Mesenchymal stem cell (in vitro differentiated cells and primary cell): Measurements from ENCODE around the gene AKT3.
"Not testable (repeated sequence)": the region's sequence is repeated elsewhere in the genome, so short reads cannot be mapped to it uniquely, and the experiment has no call there.

Experiments
- DNase-seq: peaks from one replicate; pipeline ENCODE4 v3.0.0-alpha.2; 2013
- H2AFZ ChIP-seq: one replicate; pipeline ENCODE4 v1.6.1; 2013; ENCODE audit warnings: low read depth, mild to moderate bottlenecking, control low read depth, inconsistent platforms, low read length, moderate library complexity
- H2AK5ac ChIP-seq: 2 replicates; pipeline ENCODE4 v1.6.1; 2013; ENCODE audit warnings: low read length, moderate library complexity, mild to moderate bottlenecking, inconsistent platforms; ENCODE audit not compliant: severe bottlenecking
- H2BK120ac ChIP-seq: one replicate; pipeline ENCODE4 v1.6.1; 2013; ENCODE audit warnings: low read depth, mild to moderate bottlenecking, inconsistent platforms, low read length, moderate library complexity
- H2BK12ac ChIP-seq, 2 experiments: one replicate each; pipeline ENCODE4 v1.6.1; 2013; ENCODE audit warnings: inconsistent platforms in 2 of 2, low read length in 2 of 2, mild to moderate bottlenecking in 2 of 2, moderate library complexity in 2 of 2, control low read depth in 1 of 2
- H2BK15ac ChIP-seq: one replicate; pipeline ENCODE4 v1.6.1; 2013; ENCODE audit warnings: mild to moderate bottlenecking, low read depth, inconsistent platforms; ENCODE audit not compliant: poor library complexity, severe bottlenecking
- H2BK5ac ChIP-seq: 2 replicates; pipeline ENCODE4 v1.6.1; 2013; ENCODE audit warnings: low read depth, mild to moderate bottlenecking, low read length, control low read depth, inconsistent platforms; ENCODE audit not compliant: poor library complexity, severe bottlenecking
- H3K14ac ChIP-seq, 2 experiments: one replicate each; pipeline ENCODE4 v1.6.1; 2013; ENCODE audit warnings: inconsistent platforms in 2 of 2, low read length in 2 of 2, control low read depth in 1 of 2, mild to moderate bottlenecking in 1 of 2, moderate library complexity in 1 of 2
- H3K18ac ChIP-seq, 2 experiments: one replicate each; pipeline ENCODE4 v1.6.1; 2013; ENCODE audit warnings: inconsistent platforms in 2 of 2, low read length in 2 of 2, control low read depth in 1 of 2, low read depth in 1 of 2, mild to moderate bottlenecking in 1 of 2
- H3K23ac ChIP-seq, 2 experiments: one replicate each; pipeline ENCODE4 v1.6.1; 2013; ENCODE audit warnings: inconsistent platforms in 2 of 2, low read length in 2 of 2, mild to moderate bottlenecking in 2 of 2, moderate library complexity in 2 of 2, control low read depth in 1 of 2
- H3K27ac ChIP-seq: 2 replicates; pipeline ENCODE4 v1.5.1; 2013; ENCODE audit warnings: mild to moderate bottlenecking, moderate library complexity, low read length, control low read depth, inconsistent platforms; ENCODE audit not compliant: poor library complexity, severe bottlenecking
- H3K27me3 ChIP-seq, 2 experiments: 2 replicates each; pipeline versions ENCODE4 v1.6.1 to v1.7.0; 2013; ENCODE audit warnings: low read length in 2 of 2, mild to moderate bottlenecking in 2 of 2, moderate library complexity in 2 of 2, control low read depth in 1 of 2, inconsistent platforms in 1 of 2; ENCODE audit not compliant: control insufficient read depth in 1 of 2, insufficient read depth in 1 of 2
- H3K36me3 ChIP-seq, 2 experiments: 2 replicates each; pipeline versions ENCODE4 v1.6.1 to v1.7.0; 2013; ENCODE audit warnings: low read length in 2 of 2, control low read depth in 1 of 2, inconsistent platforms in 1 of 2, low read depth in 1 of 2, mild to moderate bottlenecking in 1 of 2; ENCODE audit not compliant: insufficient read depth in 2 of 2, control insufficient read depth in 1 of 2
- H3K4ac ChIP-seq, 2 experiments: one replicate each; pipeline ENCODE4 v1.6.1; 2013; ENCODE audit warnings: inconsistent platforms in 2 of 2, low read length in 2 of 2, mild to moderate bottlenecking in 2 of 2, moderate library complexity in 2 of 2, control low read depth in 1 of 2, low read depth in 1 of 2
- H3K4me1 ChIP-seq: 2 replicates; pipeline ENCODE4 v1.6.1; 2013; ENCODE audit warnings: low read depth, low read length, control low read depth; ENCODE audit not compliant: control insufficient read depth, insufficient read depth
- H3K4me2 ChIP-seq: 2 replicates; pipeline ENCODE4 v1.6.1; 2013; ENCODE audit warnings: low read length, mild to moderate bottlenecking, inconsistent platforms; ENCODE audit not compliant: poor library complexity, severe bottlenecking
- H3K4me3 ChIP-seq, 2 experiments: 2 replicates each; pipeline versions ENCODE4 v1.5.1 to v1.7.0; 2013; ENCODE audit warnings: low read length in 2 of 2, mild to moderate bottlenecking in 2 of 2, control low read depth in 1 of 2, low read depth in 1 of 2; ENCODE audit not compliant: insufficient read depth in 1 of 2
- H3K79me1 ChIP-seq: replicated peaks from 2 replicates; pipeline ENCODE4 v1.6.1; 2013; ENCODE audit warnings: mild to moderate bottlenecking, control low read depth, low read length, inconsistent platforms; ENCODE audit not compliant: poor library complexity, severe bottlenecking
- H3K9ac ChIP-seq: 2 replicates; pipeline ENCODE4 v1.7.0; 2013; ENCODE audit warnings: mild to moderate bottlenecking, low read length, moderate library complexity
- H3K9me3 ChIP-seq: 2 replicates; pipeline ENCODE4 v1.7.0; 2013; ENCODE audit warnings: mild to moderate bottlenecking, low read length; ENCODE audit not compliant: control insufficient read depth
- H4K8ac ChIP-seq: one replicate; pipeline ENCODE4 v1.6.1; 2013; ENCODE audit warnings: inconsistent platforms, mild to moderate bottlenecking, low read length, moderate library complexity
- H4K91ac ChIP-seq: one replicate; pipeline ENCODE4 v1.6.1; 2013; ENCODE audit warnings: mild to moderate bottlenecking, low read length, inconsistent platforms
- WGBS: methylation state at CpG from one replicate; pipeline ENCODE4 v1.1.7; 2013; ENCODE audit warnings: mixed read lengths; 5-methylcytosine and 5-hydroxymethylcytosine counted together

The AKT3 gene

GRCh38 chr1:243596431-243597062 is 253.5 kb downstream of the AKT3 start:
- H2BK5ac ChIP-seq: no peak overlapping the region
- H3K14ac ChIP-seq: no peak overlapping the region
- peaks cover 4% of the 10 kb centered on the region for H3K9me3 ChIP-seq
- no peak overlapping the region for H2BK120ac ChIP-seq
- no peak overlapping the region for H2AFZ ChIP-seq
- peaks cover 6% of the 10 kb centered on the region for H3K79me1 ChIP-seq
- no peak overlapping the region for H2BK12ac ChIP-seq
- H3K4me3 ChIP-seq: no peak overlapping the region
- H4K91ac ChIP-seq: no peak overlapping the region
- no peak overlapping the region for H3K4me2 ChIP-seq
- DNase-seq: peak; percentile 85
- no peaks in the 10 kb centered on the region for H3K27me3 ChIP-seq
- peaks cover 2 to 5% of the 10 kb centered on the region in 2 experiments for H3K36me3 ChIP-seq
- H3K4me1 ChIP-seq: peaks cover 4% of the 10 kb centered on the region
- H3K27ac ChIP-seq: no peak overlapping the region
- no peak overlapping the region for H3K23ac ChIP-seq
- no peak overlapping the region for H3K4ac ChIP-seq
- H3K18ac ChIP-seq: no peak overlapping the region
- 30% methylated on average over 3 of the region's 6 CpGs for WGBS
- H2AK5ac ChIP-seq: no peak overlapping the region
- no peak overlapping the region for H2BK15ac ChIP-seq
- peak overlapping the region; percentile 15 for H3K9ac ChIP-seq
- H4K8ac ChIP-seq: no peak overlapping the region

GRCh38 chr1:243595527-243596210 is 254.4 kb downstream of the AKT3 start:
- WGBS: 87% methylated on average over 3 of the region's 7 CpGs

DNA sequence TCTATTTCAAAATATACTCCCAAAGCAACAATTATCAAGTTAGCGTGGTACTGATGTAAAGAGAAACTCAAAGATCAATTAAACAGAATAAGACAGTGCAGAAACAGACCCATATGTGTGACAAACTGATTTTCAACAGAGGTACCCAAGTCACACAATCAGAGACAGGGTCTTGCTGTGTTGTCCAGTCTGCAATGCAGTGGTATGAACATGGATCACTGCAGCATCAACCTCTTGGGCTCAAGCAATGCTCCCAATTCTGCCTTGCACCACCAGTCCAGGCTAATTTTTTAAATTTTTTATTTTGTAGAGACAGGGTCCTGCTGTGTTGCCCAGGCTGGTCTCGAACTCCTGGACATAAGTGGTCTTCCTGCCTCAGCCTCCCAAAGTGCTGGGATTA is 255.6 kb downstream of the AKT3 start:
- Histone ChIP-seq H3K14ac (no peak overlapping the region), H3K27me3 (no peaks in the 10 kb centered on the region), H3K36me3 (peaks cover 2 to 6% of the 10 kb centered on the region in 2 experiments), H3K23ac (no peak overlapping the region), H3K79me1 (peaks cover 6% of the 10 kb centered on the region), H3K27ac (no peak overlapping the region), H3K18ac (no peak overlapping the region), H3K4ac (no peak overlapping the region), H3K4me3 (no peak overlapping the region), H2BK15ac (no peak overlapping the region), H2AK5ac (no peak overlapping the region), H4K91ac (no peak overlapping the region), H3K4me2 (no peak overlapping the region), H3K9ac (no peak overlapping the region), H2BK5ac (no peak overlapping the region), H4K8ac (no peak overlapping the region), H2AFZ (no peak overlapping the region), H2BK120ac (no peak overlapping the region), H2BK12ac (no peak overlapping the region), H3K4me1 (peaks cover 4% of the 10 kb centered on the region), H3K9me3 (no peaks in the 10 kb centered on the region)
- 100% methylated on average over 2 of the region's 2 CpGs for WGBS
- no peak for DNase-seq

More at GRCh38 chr1:243595527-243596210, 254.4 kb downstream of the AKT3 start:
- H2BK12ac ChIP-seq: no peak overlapping the region
- H2BK120ac ChIP-seq: no peak overlapping the region
- H3K9ac ChIP-seq: peak overlapping the region; percentile 15
- peak; percentile 19 for DNase-seq
- H4K8ac ChIP-seq: no peak overlapping the region
- no peaks in the 10 kb centered on the region for H3K27me3 ChIP-seq
- H3K27ac ChIP-seq: peak overlapping the region; percentile 22
- no peak overlapping the region for H2AFZ ChIP-seq
- no peaks in the 10 kb centered on the region for H3K9me3 ChIP-seq
- no peak overlapping the region for H3K4me2 ChIP-seq
- no peak overlapping the region for H3K14ac ChIP-seq
- peaks cover 2 to 4% of the 10 kb centered on the region in 2 experiments for H3K36me3 ChIP-seq
- H2BK5ac ChIP-seq: no peak overlapping the region
- peaks cover 4% of the 10 kb centered on the region for H3K4me1 ChIP-seq
- H3K18ac ChIP-seq: no peak overlapping the region
- no peak overlapping the region for H2AK5ac ChIP-seq
- no peak overlapping the region for H4K91ac ChIP-seq
- H2BK15ac ChIP-seq: no peak overlapping the region
- no peak overlapping the region for H3K23ac ChIP-seq
- peaks cover 6% of the 10 kb centered on the region for H3K79me1 ChIP-seq
- H3K4ac ChIP-seq: no peak overlapping the region
- no peak overlapping the region for H3K4me3 ChIP-seq

GRCh38 chr1:243589286-243589685 is 260.8 kb downstream of the AKT3 start:
- not testable (repeated sequence) for H2BK15ac ChIP-seq, H4K91ac ChIP-seq
- H3K9me3 ChIP-seq: peaks cover 21% of the 10 kb centered on the region

More at GRCh38 chr1:243589286-243589685, 260.8 kb downstream of the AKT3 start:
- H3K18ac ChIP-seq, H3K4me2 ChIP-seq, H4K8ac ChIP-seq, H3K23ac ChIP-seq, H3K4me3 ChIP-seq, H3K27me3 ChIP-seq, H3K9ac ChIP-seq, H3K4ac ChIP-seq, H3K79me1 ChIP-seq, H3K27ac ChIP-seq, H2BK5ac ChIP-seq, H2BK12ac ChIP-seq, H3K14ac ChIP-seq, H2AFZ ChIP-seq, H2AK5ac ChIP-seq, H3K4me1 ChIP-seq, DNase-seq, H2BK120ac ChIP-seq: not testable (repeated sequence)
- WGBS: no CpG with 5 or more reads among the region's 3 CpGs
- peaks cover 0 to 19% of the 10 kb centered on the region in 2 experiments for H3K36me3 ChIP-seq
